SK-N-SH (cell line): ENCODE data around the gene LRTM1.

Experiments used
- CTCF ChIP-seq: fragments of 200-600 bp; sonication (generic); IDR thresholded peaks from 2 replicates; pipeline ENCODE4 v1.6.1; 2017; ENCODE audit warnings: antibody characterized with exemption, mild to moderate bottlenecking, moderate library complexity
- EZH2phosphoT487 ChIP-seq: fragments of 200-600 bp; sonication (generic); IDR thresholded peaks from 2 replicates; pipeline ENCODE4 v1.6.1; 2017; ENCODE audit warnings: low read depth, mixed run types, mild to moderate bottlenecking, antibody characterized with exemption, moderate library complexity, borderline replicate concordance
- GABPA ChIP-seq: IDR thresholded peaks from 2 replicates; pipeline ENCODE4 v1.4.0; 2012; ENCODE audit warnings: low read depth, mild to moderate bottlenecking
- PBX3 ChIP-seq: IDR thresholded peaks from 2 replicates; pipeline ENCODE4; 2012
- POLR2AphosphoS5 ChIP-seq: IDR thresholded peaks from 2 replicates; pipeline ENCODE4 v1.6.1; 2012; ENCODE audit warnings: low read depth, low read length
- RCOR1 ChIP-seq: fragments of 150-350 bp; IDR thresholded peaks from 2 replicates; pipeline ENCODE4 v1.6.1; 2017; ENCODE audit warnings: antibody characterized with exemption, low read length
- TAF1 ChIP-seq: IDR thresholded peaks from 2 replicates; pipeline ENCODE4 v1.6.1; 2012; ENCODE audit warnings: low read depth, mild to moderate bottlenecking, low read length, moderate library complexity, borderline replicate concordance
- USF1 ChIP-seq: IDR thresholded peaks from 2 replicates; pipeline ENCODE4 v1.4.0; 2012; ENCODE audit warnings: low read depth, borderline replicate concordance

GRCh38 chr3:54915181-54915580, 12.7 kb downstream of the LRTM1 start:
- no peak for TF ChIP-seq CTCF
- no peak for TF ChIP-seq TAF1
- no peak for TF ChIP-seq GABPA
- TF ChIP-seq POLR2AphosphoS5 = no peak
- no peak for TF ChIP-seq RCOR1
- TF ChIP-seq USF1 = no peak
- no peak for TF ChIP-seq PBX3
- no peak for TF ChIP-seq EZH2phosphoT487
